T-helper 1 cell treated with Interleukin-12 subunit alpha and Interleukin-12 subunit beta and Interleukin-4 antibody, amounts not matched to agents 30 μg/mL and 1 μg/mL, for 36 hours (primary cell): ENCODE results near the gene RNF112.
"Not testable (repeated sequence)": the region's sequence is repeated elsewhere in the genome, so short reads cannot be mapped to it uniquely, and the experiment has no call there.

Experiments used
- H3K27ac Mint-ChIP-seq: one replicate; pipeline ENCODE4 v1.8.0; 2021; ENCODE audit warnings: mild to moderate bottlenecking, mixed read lengths
- H3K27me3 Mint-ChIP-seq: one replicate; pipeline ENCODE4 v1.8.0; 2021; ENCODE audit warnings: low read depth, mixed read lengths
- H3K36me3 Mint-ChIP-seq: one replicate; pipeline ENCODE4 v1.8.0; 2021; ENCODE audit warnings: low read depth, mixed read lengths
- H3K4me1 Mint-ChIP-seq: one replicate; pipeline ENCODE4 v1.8.0; 2021; ENCODE audit warnings: low read depth, mixed read lengths
- H3K4me3 Mint-ChIP-seq: one replicate; pipeline ENCODE4 v1.8.0; 2021; ENCODE audit warnings: mild to moderate bottlenecking, moderate library complexity, mixed read lengths
- H3K9me3 Mint-ChIP-seq: one replicate; pipeline ENCODE4 v1.8.0; 2021; ENCODE audit warnings: mixed read lengths

The RNF112 gene

GRCh38 chr17:19426631-19427030, 15.6 kb downstream of the RNF112 start:
- Mint-ChIP-seq H3K36me3 (no peaks in the 10 kb centered on the region), H3K4me3 (no peak overlapping the region), H3K4me1 (no peaks in the 10 kb centered on the region), H3K9me3 (no peaks in the 10 kb centered on the region), H3K27ac (no peak overlapping the region), H3K27me3 (peaks cover 13% of the 10 kb centered on the region)

- H3K27ac Mint-ChIP-seq, result no peak overlapping the region
- H3K27me3 Mint-ChIP-seq, result peaks cover 9% of the 10 kb centered on the region
- no peaks in the 10 kb centered on the region for H3K4me1 Mint-ChIP-seq
Observed at GRCh38 chr17:19431691-19432090, 20.7 kb downstream of the RNF112 start.

GRCh38 chr17:19433255-19433654, 22.2 kb downstream of the RNF112 start:
- H3K9me3 Mint-ChIP-seq, result no peaks in the 10 kb centered on the region
- no peaks in the 10 kb centered on the region for H3K36me3 Mint-ChIP-seq
- H3K4me3 Mint-ChIP-seq, result no peak overlapping the region
- H3K27ac Mint-ChIP-seq, result no peak overlapping the region
- peaks cover 10% of the 10 kb centered on the region for H3K27me3 Mint-ChIP-seq
- H3K4me1 Mint-ChIP-seq, result no peaks in the 10 kb centered on the region

More at GRCh38 chr17:19431691-19432090, 20.7 kb downstream of the RNF112 start:
- Mint-ChIP-seq H3K9me3 (no peaks in the 10 kb centered on the region), H3K36me3 (no peaks in the 10 kb centered on the region), H3K4me3 (no peak overlapping the region)

GRCh38 chr17:19433727-19434340, 22.8 kb downstream of the RNF112 start:
- peaks cover 16% of the 10 kb centered on the region for H3K27me3 Mint-ChIP-seq

DNA sequence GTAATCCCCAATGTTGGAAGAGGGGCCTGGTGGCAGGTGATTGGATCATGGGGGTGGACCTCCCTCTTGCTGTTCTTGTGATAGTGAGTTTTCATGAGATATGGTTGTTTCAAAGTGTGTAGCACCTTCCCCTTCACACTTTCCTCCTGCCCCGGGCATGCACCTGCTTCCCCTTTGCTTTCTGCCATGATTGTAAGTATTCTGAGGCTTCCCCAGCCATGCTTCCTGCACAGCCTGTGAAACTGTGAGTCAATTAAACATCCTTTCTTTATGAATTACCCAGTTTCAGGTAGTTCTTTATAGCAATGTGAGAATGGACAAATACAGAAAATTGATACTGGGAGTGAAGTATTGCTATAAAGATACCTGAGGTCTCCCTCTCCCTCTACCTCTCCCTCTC, 29.4 kb downstream of the RNF112 start:
- peaks cover 2% of the 10 kb centered on the region for H3K36me3 Mint-ChIP-seq
- H3K27ac Mint-ChIP-seq, result no peak overlapping the region
- H3K4me3 Mint-ChIP-seq, result no peak overlapping the region
- H3K4me1 Mint-ChIP-seq, result no peaks in the 10 kb centered on the region
- peaks cover 17% of the 10 kb centered on the region for H3K9me3 Mint-ChIP-seq
- peaks cover 28% of the 10 kb centered on the region for H3K27me3 Mint-ChIP-seq

More at GRCh38 chr17:19433727-19434340, 22.8 kb downstream of the RNF112 start:
- no peaks in the 10 kb centered on the region for H3K36me3 Mint-ChIP-seq
- no peak overlapping the region for H3K4me3 Mint-ChIP-seq
- no peaks in the 10 kb centered on the region for H3K9me3 Mint-ChIP-seq
- no peaks in the 10 kb centered on the region for H3K4me1 Mint-ChIP-seq
- no peak overlapping the region for H3K27ac Mint-ChIP-seq

DNA sequence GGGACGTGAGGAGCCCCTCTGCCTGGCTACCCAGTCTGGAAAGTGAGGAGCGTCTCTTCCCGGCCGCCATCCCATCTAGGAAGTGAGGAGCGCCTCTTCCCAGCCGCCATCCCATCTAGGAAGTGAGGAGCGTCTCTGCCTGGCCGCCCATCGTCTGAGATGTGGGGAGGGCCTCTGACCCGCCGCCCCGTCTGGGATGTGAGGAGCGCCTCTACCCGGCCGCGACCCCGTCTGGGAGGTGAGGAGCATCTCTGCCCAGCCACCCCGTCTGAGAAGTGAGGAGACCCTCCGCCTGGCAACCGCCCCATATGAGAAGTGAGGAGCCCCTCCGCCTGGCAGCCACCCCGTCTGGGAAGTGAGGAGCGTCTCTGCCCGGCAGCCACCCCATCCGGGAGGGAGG, 30.3 kb downstream of the RNF112 start:
- not testable (repeated sequence) for H3K36me3 Mint-ChIP-seq, H3K4me3 Mint-ChIP-seq, H3K4me1 Mint-ChIP-seq, H3K27ac Mint-ChIP-seq
- Mint-ChIP-seq H3K27me3 (peaks cover 33% of the 10 kb centered on the region), H3K9me3 (peaks cover 17% of the 10 kb centered on the region)

DNA sequence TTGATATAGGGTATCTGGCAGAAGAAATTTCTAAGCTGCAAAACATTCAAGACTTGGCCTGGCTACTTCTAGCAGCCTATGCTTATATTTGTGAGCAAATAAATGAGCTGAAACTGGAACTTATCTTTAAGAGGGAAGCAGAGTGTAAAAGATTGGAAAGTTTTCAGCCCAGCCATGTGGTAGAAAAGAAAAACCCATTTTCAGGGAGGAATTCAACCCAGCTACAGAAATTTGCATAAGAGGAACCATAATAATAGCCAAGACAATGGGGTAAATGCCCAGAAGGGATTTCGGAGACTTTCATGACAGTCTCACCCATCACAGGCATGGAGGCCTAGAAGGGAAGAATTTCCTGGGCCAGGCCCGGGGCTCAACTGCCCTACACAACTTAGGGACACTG, 31.7 kb downstream of the RNF112 start:
- no peak overlapping the region for H3K27ac Mint-ChIP-seq
- peaks cover 2% of the 10 kb centered on the region for H3K36me3 Mint-ChIP-seq

GRCh38 chr17:19443148-19443547, 32.1 kb downstream of the RNF112 start:
- Mint-ChIP-seq H3K9me3 (peaks cover 17% of the 10 kb centered on the region), H3K27me3 (peaks cover 39% of the 10 kb centered on the region), H3K36me3 (peaks cover 2% of the 10 kb centered on the region), H3K4me1 (peaks cover 2% of the 10 kb centered on the region), H3K27ac (no peak overlapping the region), H3K4me3 (no peak overlapping the region)

More for the DNA sequence above, 31.7 kb downstream of the RNF112 start:
- Mint-ChIP-seq H3K4me3 (no peak overlapping the region), H3K9me3 (peaks cover 17% of the 10 kb centered on the region), H3K27me3 (peaks cover 36% of the 10 kb centered on the region), H3K4me1 (peaks cover 2% of the 10 kb centered on the region)

DNA sequence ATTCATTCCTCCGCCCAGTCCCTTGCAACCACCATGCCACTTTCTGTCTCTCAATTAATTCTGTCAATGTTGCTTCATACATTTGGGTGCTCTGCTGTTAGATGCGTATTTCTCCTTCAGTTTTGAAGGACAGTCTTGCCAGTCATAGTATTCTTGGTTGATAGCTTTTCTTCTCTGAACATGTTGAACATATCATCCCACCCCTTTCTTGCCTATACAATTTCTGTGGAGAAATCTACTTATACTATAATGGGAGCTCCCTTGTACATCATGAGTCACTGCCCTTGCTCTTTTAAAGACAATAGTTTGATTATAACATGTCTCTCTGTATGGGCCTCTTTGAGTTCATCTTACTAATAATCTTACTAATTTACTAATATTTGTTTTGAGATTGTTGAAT, 34.1 kb downstream of the RNF112 start:
- Mint-ChIP-seq H3K27me3 (peaks cover 30% of the 10 kb centered on the region), H3K4me1 (peaks cover 2% of the 10 kb centered on the region), H3K9me3 (peaks cover 17% of the 10 kb centered on the region), H3K4me3 (no peak overlapping the region), H3K27ac (no peak overlapping the region), H3K36me3 (peaks cover 2% of the 10 kb centered on the region)

- H3K27me3 Mint-ChIP-seq, result peaks cover 25% of the 10 kb centered on the region
- H3K9me3 Mint-ChIP-seq, result peaks cover 17% of the 10 kb centered on the region
- not testable (repeated sequence) for H3K36me3 Mint-ChIP-seq, H3K27ac Mint-ChIP-seq, H3K4me3 Mint-ChIP-seq, H3K4me1 Mint-ChIP-seq
Observed at GRCh38 chr17:19446577-19446976, 35.5 kb downstream of the RNF112 start.

GRCh38 chr17:19447085-19447583, 36.1 kb downstream of the RNF112 start:
- Mint-ChIP-seq H3K9me3 (peaks cover 17% of the 10 kb centered on the region), H3K36me3 (peaks cover 2% of the 10 kb centered on the region), H3K27ac (no peak overlapping the region), H3K4me3 (no peak overlapping the region), H3K27me3 (peaks cover 28% of the 10 kb centered on the region), H3K4me1 (peaks cover 2% of the 10 kb centered on the region)

DNA sequence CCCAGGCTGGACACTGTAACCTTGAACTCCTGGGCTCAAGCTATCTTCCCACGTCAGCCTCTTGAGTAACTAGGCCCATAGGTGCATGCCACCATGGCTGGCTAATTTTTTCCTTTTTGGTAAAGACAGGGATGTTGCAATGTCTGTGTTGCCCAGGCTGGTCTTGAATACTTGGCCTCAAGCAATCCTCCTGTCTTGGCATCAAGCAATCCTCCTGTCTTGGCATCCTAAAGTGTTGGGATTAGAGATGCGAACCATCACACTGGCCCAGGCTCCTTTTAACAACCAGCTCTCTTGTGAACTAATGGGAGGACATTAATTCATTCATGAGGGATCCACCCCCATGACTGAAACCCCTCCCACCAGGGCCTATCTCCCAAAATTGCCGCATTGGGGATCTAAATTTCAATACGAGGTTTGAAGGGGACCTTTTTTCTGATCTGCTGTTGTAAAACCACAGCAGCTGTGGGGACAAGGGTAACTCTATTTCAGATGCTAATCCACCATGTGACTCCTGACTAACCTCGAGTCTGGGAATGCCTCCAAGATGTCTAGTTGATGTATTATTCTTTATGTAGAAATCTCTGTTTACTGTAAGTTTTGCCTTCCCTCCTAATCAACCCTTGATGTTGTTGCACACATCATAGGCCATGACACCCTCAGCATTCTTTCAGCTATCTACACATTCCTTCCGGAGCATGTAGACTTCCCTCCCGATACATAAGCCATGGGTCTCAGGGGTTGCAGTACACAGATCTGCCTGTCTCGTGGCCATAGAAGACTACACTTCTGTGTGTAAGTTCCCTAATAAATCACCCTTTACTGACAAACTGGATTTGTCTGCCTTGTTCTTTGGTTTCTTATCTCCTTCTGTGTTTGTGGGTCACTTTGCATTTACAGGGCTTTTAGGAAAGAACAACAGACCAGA, 37.6 kb downstream of the RNF112 start:
- H3K4me1 Mint-ChIP-seq, result peaks cover 2% of the 10 kb centered on the region
- H3K36me3 Mint-ChIP-seq, result no peaks in the 10 kb centered on the region
- H3K27me3 Mint-ChIP-seq, result peaks cover 33% of the 10 kb centered on the region
- no peak overlapping the region for H3K27ac Mint-ChIP-seq
- peaks cover 4% of the 10 kb centered on the region for H3K9me3 Mint-ChIP-seq
- H3K4me3 Mint-ChIP-seq, result no peak overlapping the region

DNA sequence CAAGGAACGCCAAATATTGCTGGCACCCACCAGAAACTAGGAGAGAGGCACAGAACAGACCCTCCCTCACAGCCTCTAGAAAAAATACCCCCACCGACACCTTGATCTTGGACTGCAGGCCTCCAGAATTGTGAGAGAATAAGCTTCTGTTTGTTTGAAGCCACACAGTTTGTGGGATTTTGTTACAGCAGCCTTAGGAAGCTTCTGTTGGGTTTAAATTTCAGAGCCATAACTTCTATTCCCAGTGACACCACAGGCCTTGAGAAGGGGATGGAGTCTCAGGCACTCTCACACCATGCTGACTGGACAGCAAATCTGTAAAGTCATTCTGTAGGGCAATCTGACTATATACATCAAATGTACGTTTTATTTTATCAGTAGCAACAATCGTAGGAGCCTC, 38.6 kb downstream of the RNF112 start:
- H3K9me3 Mint-ChIP-seq, result peaks cover 4% of the 10 kb centered on the region
- no peak overlapping the region for H3K4me3 Mint-ChIP-seq
- H3K27me3 Mint-ChIP-seq, result peaks cover 36% of the 10 kb centered on the region
- H3K36me3 Mint-ChIP-seq, result no peaks in the 10 kb centered on the region
- no peak overlapping the region for H3K27ac Mint-ChIP-seq
- H3K4me1 Mint-ChIP-seq, result peaks cover 2% of the 10 kb centered on the region

DNA sequence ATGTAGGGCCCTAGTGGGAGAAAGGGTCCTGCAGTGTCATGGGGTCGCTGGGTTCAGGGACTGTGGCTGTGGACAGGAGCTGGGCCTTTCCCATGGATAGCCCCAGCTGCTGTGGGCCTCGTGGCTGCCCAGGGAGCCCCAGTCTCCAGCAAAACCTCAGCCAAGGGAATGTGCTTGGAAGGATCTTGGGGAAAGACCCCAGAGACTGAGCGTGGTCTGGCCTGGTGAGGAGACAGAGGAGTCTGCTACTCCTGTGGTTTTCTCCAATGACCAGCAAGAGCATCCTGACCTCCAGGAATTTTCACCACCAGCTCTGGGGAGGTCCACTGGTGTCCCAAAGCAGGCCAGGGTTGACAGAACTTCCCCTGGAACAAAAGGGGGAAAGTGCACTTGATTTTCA, 42.3 kb downstream of the RNF112 start:
- H3K4me3 Mint-ChIP-seq, result no peak overlapping the region
- no peaks in the 10 kb centered on the region for H3K9me3 Mint-ChIP-seq
- peaks cover 32% of the 10 kb centered on the region for H3K27me3 Mint-ChIP-seq
- no peak overlapping the region for H3K27ac Mint-ChIP-seq
- H3K4me1 Mint-ChIP-seq, result no peaks in the 10 kb centered on the region
- no peaks in the 10 kb centered on the region for H3K36me3 Mint-ChIP-seq

- Mint-ChIP-seq H3K4me3 (no peak overlapping the region), H3K9me3 (no peaks in the 10 kb centered on the region), H3K36me3 (no peaks in the 10 kb centered on the region), H3K27ac (no peak overlapping the region), H3K27me3 (peaks cover 28% of the 10 kb centered on the region), H3K4me1 (no peaks in the 10 kb centered on the region)
Observed at GRCh38 chr17:19454074-19454473, 43.0 kb downstream of the RNF112 start.
